ENCODE data around the gene PINLYP.

DNA sequence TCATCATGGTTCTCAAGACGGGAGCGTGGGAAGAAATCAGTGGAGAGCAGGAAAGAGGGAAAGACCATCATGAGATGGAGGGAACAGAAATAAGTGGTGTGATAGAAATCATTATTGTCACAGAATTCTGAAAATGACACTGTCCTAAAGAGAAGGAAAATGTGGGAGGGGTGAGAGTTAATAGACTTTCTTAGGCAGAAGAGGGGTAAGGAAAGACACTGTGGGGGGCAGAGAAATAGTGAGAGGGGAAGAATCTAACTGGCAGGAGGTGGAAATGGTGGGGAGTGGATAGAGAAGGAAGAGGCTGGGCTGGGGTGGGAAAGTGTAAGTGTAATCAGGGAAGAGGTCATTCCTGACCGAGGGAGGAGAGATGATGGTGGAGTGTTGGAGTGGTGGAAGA lies 3.2 kb downstream of the PINLYP start:
- TF ChIP-seq POLR2A (IDR thresholded peaks at IDR 0.05) (no peak), POLR2AphosphoS5 (IDR thresholded peaks at IDR 0.05) (no peak), EP300 (IDR thresholded peaks at IDR 0.05) (no peak)
- TF ChIP-seq, protein P1, sequence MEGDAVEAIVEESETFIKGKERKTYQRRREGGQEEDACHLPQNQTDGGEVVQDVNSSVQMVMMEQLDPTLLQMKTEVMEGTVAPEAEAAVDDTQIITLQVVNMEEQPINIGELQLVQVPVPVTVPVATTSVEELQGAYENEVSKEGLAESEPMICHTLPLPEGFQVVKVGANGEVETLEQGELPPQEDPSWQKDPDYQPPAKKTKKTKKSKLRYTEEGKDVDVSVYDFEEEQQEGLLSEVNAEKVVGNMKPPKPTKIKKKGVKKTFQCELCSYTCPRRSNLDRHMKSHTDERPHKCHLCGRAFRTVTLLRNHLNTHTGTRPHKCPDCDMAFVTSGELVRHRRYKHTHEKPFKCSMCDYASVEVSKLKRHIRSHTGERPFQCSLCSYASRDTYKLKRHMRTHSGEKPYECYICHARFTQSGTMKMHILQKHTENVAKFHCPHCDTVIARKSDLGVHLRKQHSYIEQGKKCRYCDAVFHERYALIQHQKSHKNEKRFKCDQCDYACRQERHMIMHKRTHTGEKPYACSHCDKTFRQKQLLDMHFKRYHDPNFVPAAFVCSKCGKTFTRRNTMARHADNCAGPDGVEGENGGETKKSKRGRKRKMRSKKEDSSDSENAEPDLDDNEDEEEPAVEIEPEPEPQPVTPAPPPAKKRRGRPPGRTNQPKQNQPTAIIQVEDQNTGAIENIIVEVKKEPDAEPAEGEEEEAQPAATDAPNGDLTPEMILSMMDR (IDR thresholded peaks at IDR 0.05): no peak
